ENCODE data around the gene TMEM232.

Gene TMEM232

GRCh38 chr5:110757118-110757729, 30.8 kb upstream of the TMEM232 start:
- DNase-seq (ENCODE audit: low spot score) = no peak
- TF ChIP-seq CTCF (IDR thresholded peaks at IDR 0.05; ENCODE audit: borderline replicate concordance, control extremely low read depth, extremely low read depth, insufficient read depth, missing control alignments) = peak; percentile 41
- in situ Hi-C loops (cut with MboI; ENCODE audit: low sequenced_read_pairs, unreplicated experiment) = loop anchor here (25.0 kb wide), 4 partner anchors 305 to 1380 kb away; partner anchors contain the start of gene TSLP

DNA sequence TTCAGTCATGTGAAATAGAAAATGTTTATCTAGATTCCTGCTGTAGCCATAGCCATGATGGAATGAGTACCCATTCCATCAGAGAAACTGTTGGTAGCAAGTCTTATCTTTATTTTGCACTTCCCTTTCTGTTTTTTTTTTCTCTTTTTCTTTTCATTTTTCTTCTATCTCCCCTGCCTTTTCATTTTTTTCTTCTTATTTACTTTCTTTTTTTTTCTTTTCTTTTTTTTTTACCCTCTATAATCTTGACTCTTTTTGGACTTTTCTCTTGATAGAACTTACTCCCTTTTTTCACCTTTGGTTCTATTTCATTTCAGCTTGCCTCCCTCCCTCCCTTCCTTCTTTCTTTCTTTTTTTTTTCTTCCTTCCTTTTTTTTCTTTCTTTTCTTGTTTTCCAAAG, 27.7 kb upstream of the TMEM232 start:
- in situ Hi-C loops (cut with MboI; ENCODE audit: low sequenced_read_pairs, unreplicated experiment) = loop anchor here (25.0 kb wide), 4 partner anchors 308 to 1383 kb away; partner anchors contain the start of gene TSLP
- no peak for TF ChIP-seq CTCF (IDR thresholded peaks at IDR 0.05; ENCODE audit: borderline replicate concordance, control extremely low read depth, extremely low read depth, insufficient read depth, missing control alignments)
- no peak for DNase-seq (ENCODE audit: low spot score)

DNA sequence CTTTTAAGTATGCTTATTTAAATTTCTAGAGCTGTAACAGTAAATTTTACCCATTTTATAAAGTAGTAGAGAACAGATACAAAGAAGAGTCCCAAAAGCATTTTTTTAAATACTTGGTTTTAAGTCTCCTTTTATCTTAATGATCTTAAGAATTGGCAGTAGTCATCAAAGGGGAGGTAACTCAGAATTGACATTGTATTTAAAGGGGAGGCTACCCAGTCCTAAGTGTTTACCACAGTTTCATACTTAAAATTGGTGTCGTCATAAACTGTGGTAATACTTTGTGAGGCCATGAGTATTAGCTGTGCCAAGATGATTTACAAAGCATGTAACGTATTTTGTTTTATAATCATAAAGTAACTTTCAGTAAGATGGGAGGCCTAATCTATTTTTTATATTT, 27.1 kb upstream of the TMEM232 start:
- in situ Hi-C loops (cut with MboI; ENCODE audit: low sequenced_read_pairs, unreplicated experiment) = loop anchor here (25.0 kb wide), 4 partner anchors 309 to 1384 kb away; partner anchors contain the start of gene TSLP
- TF ChIP-seq CTCF (IDR thresholded peaks at IDR 0.05; ENCODE audit: borderline replicate concordance, control extremely low read depth, extremely low read depth, insufficient read depth, missing control alignments) = no peak
- no peak for DNase-seq (ENCODE audit: low spot score)

GRCh38 chr5:110752953-110753352, 26.5 kb upstream of the TMEM232 start:
- no peak for TF ChIP-seq CTCF (IDR thresholded peaks at IDR 0.05; ENCODE audit: borderline replicate concordance, control extremely low read depth, extremely low read depth, insufficient read depth, missing control alignments)
- in situ Hi-C loops (cut with MboI; ENCODE audit: low sequenced_read_pairs, unreplicated experiment) = loop anchor here (25.0 kb wide), 4 partner anchors 309 to 1384 kb away; partner anchors contain the start of gene TSLP
- no peak for DNase-seq (ENCODE audit: low spot score)

DNA sequence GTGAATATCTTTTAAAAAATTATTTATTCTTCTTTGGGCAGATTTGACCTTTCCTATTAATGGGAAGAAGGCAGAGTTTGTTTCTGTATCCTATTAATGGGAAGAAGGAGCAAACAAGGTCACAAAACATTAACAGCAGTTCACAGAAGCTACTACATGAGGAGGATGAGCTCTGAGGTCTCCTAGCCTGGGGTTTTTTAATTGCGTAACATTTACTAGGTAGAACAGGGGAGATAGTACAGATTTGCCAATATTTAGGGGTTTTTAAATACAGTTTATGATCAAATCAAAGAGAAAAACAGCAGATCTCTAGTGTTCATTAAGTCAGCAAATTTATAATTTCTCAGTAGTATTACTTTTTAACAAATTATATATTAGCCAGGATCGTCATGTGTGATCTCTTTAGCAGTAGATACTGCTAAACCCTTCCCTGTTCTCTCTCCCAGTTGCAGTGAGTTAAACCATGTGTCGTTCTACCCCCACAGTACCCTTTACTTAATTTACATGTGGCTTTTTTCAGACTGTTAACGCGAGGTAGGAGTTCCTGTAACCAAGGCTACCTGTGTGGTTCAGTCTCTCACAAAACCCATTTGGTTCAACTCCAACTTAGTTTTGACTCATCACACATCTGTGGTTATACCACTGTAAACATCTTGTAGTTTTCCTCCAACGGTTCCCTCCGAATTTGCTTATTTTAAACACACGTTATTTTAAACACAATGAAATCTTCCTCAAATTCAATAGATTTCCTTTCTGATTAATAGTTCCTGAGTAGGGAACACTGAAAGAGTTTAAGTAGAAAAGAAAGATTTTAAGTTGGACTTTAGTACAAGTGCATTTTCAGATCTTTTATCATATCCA, 25.7 kb upstream of the TMEM232 start:
- no peak for TF ChIP-seq CTCF (IDR thresholded peaks at IDR 0.05; ENCODE audit: borderline replicate concordance, control extremely low read depth, extremely low read depth, insufficient read depth, missing control alignments)
- in situ Hi-C loops (cut with MboI; ENCODE audit: low sequenced_read_pairs, unreplicated experiment) = loop anchor here (25.0 kb wide), 4 partner anchors 310 to 1385 kb away; partner anchors contain the start of gene TSLP
- DNase-seq (ENCODE audit: low spot score) = peak; percentile 55

DNA sequence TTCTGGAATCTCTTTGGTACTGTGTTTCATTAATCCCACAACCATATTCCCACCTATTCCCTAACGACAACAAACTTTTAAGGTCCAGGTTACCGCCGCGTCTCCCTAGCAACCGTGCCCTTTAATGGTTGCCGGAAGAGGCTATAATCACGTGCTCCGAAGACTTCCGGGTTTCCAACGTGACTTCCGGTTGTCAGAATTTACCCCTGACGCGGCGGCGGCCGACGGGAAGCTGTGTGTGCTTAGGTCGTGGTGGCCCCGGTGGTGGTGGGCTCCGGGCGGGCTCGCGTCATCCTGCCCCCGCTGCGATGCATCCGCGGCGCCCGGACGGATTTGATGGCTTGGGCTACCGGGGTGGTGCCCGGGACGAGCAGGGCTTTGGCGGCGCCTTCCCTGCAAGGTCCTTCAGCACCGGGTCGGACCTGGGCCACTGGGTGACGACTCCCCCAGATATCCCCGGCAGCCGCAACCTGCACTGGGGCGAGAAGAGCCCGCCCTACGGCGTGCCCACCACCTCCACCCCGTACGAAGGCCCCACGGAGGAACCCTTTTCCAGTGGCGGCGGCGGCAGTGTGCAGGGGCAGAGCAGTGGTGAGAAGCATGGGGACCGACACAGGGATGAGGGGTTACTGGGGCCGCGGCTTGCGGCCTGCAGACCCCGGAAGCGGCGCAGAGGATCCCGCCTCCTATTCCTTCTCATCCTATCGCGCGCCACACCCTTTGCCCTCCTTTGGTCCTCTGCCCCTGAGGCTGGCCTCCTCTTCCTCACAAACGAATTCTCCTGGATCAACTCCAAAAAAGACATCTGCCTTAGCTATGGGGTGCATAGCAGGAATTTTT, 12.6 kb upstream of the TMEM232 start, which contains the start of gene SLC25A46:
Gene SLC25A46 (plus strand): TSS at position 196 of the 840 bp plus-strand sequence. CDS start 113 bp downstream, at position 309.
- TF ChIP-seq CTCF (IDR thresholded peaks at IDR 0.05; ENCODE audit: borderline replicate concordance, control extremely low read depth, extremely low read depth, insufficient read depth, missing control alignments) = no peak
- in situ Hi-C loops (cut with MboI; ENCODE audit: low sequenced_read_pairs, unreplicated experiment) = no loop called here
- DNase-seq (ENCODE audit: low spot score) = peak; percentile 87

Data from GM13976 (cell line).